ENCODE data around the gene TPSG1. TPM values are rescaled to one million over a fixed set of nuclear protein-coding genes. Genes with fewer than 3 reads are reported as not detected.
"Not testable (repeated sequence)": the region's sequence is repeated elsewhere in the genome, so short reads cannot be mapped to it uniquely, and the experiment has no call there.

The TPSG1 gene
- total RNA-seq, 1 experiment from 2014 or later = not detected

DNA sequence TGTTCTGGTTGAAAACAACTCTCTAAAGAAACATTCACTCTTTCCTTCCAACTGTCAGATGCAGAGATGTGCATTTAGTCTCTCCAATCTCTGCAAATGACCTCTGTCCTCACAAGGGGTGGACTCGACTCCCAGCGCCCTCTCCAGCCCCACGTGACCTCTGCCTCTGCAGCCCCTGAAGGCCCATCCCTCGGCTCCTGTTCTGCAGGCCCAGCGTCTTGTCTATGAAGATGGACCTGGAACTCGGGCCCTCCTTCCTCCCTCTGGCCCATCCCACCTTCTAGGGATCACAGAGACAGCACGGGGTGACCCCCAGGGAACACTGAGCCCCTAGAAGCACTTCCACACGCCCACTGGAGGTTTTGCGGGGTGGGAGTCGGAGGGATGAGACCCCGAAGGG is 18.3 kb upstream of the TPSG1 start:
- H4K91ac ChIP-seq (ENCODE audit: insufficient read length, low read depth, low read length); H3K23me2 ChIP-seq (ENCODE audit: insufficient read length, low read depth, low read length, poor library complexity, severe bottlenecking); H3K9me3 ChIP-seq (ENCODE audit: control insufficient read depth, low read depth, low read length); H3K79me2 ChIP-seq (ENCODE audit: insufficient read depth, low read length); H3K18ac ChIP-seq (ENCODE audit: insufficient read length, low read depth, low read length); H2AFZ ChIP-seq (ENCODE audit: low read length); H2BK15ac ChIP-seq (ENCODE audit: low read depth, low read length); H3K36me3 Mint-ChIP-seq (ENCODE audit: insufficient read depth in 1 of 3, low read depth in 3 of 3); H3K9ac ChIP-seq (ENCODE audit: extremely low read depth, insufficient read length, low read length); H3K79me1 ChIP-seq (ENCODE audit: insufficient read depth, low read depth, low read length, poor library complexity, severe bottlenecking); H3K4me1 ChIP-seq (ENCODE audit: insufficient read depth, low read length); DNase-seq; H3K9me3 Mint-ChIP-seq; H3K4me1 Mint-ChIP-seq; H3K27ac ChIP-seq (ENCODE audit: insufficient read length, low read depth, low read length); H2AK5ac ChIP-seq (ENCODE audit: insufficient read length, low read length); H3T11ph ChIP-seq (ENCODE audit: low read length); H2BK20ac ChIP-seq (ENCODE audit: low read depth, low read length, poor library complexity, severe bottlenecking); H2BK12ac ChIP-seq (ENCODE audit: insufficient read length, low read depth, low read length); H4K8ac ChIP-seq (replicated peaks; ENCODE audit: insufficient read length, low read depth, low read length); H3K4me2 ChIP-seq (ENCODE audit: insufficient read depth, insufficient read length, low read length); H4K5ac ChIP-seq (ENCODE audit: insufficient read length, low read depth, low read length); H2BK5ac ChIP-seq (ENCODE audit: insufficient read length, low read length); H3K27me3 ChIP-seq (ENCODE audit: insufficient read depth, low read length); H2BK120ac ChIP-seq (ENCODE audit: low read depth, low read length, poor library complexity, severe bottlenecking); H3K23ac ChIP-seq (ENCODE audit: insufficient read length, low read depth, low read length); H3K4ac ChIP-seq (ENCODE audit: low read depth, low read length); H3K56ac ChIP-seq (ENCODE audit: insufficient read length, low read depth, low read length); H3K14ac ChIP-seq (ENCODE audit: insufficient read depth, low read length); H4K20me1 ChIP-seq (ENCODE audit: control insufficient read depth, insufficient read depth, insufficient read length); H3K4me3 Mint-ChIP-seq: not testable (repeated sequence)
- H3K27ac Mint-ChIP-seq = peak overlapping the region in 1 of 3 experiments; percentile 70; a peak in 1 of 7 replicates
- H3K27me3 Mint-ChIP-seq (ENCODE audit: low read depth) = peaks cover 48% of the 10 kb centered on the region
- no CpG with 5 or more reads among the region's 11 CpGs for WGBS (ENCODE audit: extremely low coverage, insufficient read length, low lambda C conversion rate)

- Mint-ChIP-seq H3K27me3 (ENCODE audit: low read depth) (peaks cover 33% of the 10 kb centered on the region), H3K4me1 (peaks cover 0 to 13% of the 10 kb centered on the region in 2 experiments; a peak in 3 of 4 replicates)
- not testable (repeated sequence) for H4K5ac ChIP-seq (ENCODE audit: insufficient read length, low read depth, low read length); H3K27ac Mint-ChIP-seq; H4K91ac ChIP-seq (ENCODE audit: insufficient read length, low read depth, low read length); H3K4me3 Mint-ChIP-seq; H4K8ac ChIP-seq (replicated peaks; ENCODE audit: insufficient read length, low read depth, low read length); H2BK12ac ChIP-seq (ENCODE audit: insufficient read length, low read depth, low read length); H3K79me1 ChIP-seq (ENCODE audit: insufficient read depth, low read depth, low read length, poor library complexity, severe bottlenecking); H3K79me2 ChIP-seq (ENCODE audit: insufficient read depth, low read length); DNase-seq; H3K56ac ChIP-seq (ENCODE audit: insufficient read length, low read depth, low read length); H3K36me3 Mint-ChIP-seq (ENCODE audit: insufficient read depth in 1 of 3, low read depth in 3 of 3); H2BK15ac ChIP-seq (ENCODE audit: low read depth, low read length); H3K23ac ChIP-seq (ENCODE audit: insufficient read length, low read depth, low read length); H2AFZ ChIP-seq (ENCODE audit: low read length); H3K18ac ChIP-seq (ENCODE audit: insufficient read length, low read depth, low read length); H2BK120ac ChIP-seq (ENCODE audit: low read depth, low read length, poor library complexity, severe bottlenecking); H3K4me2 ChIP-seq (ENCODE audit: insufficient read depth, insufficient read length, low read length); H3K9ac ChIP-seq (ENCODE audit: extremely low read depth, insufficient read length, low read length); H4K20me1 ChIP-seq (ENCODE audit: control insufficient read depth, insufficient read depth, insufficient read length); H3K4ac ChIP-seq (ENCODE audit: low read depth, low read length); H3K27ac ChIP-seq (ENCODE audit: insufficient read length, low read depth, low read length); H3K4me1 ChIP-seq (ENCODE audit: insufficient read depth, low read length); H3K14ac ChIP-seq (ENCODE audit: insufficient read depth, low read length); H3K9me3 ChIP-seq (ENCODE audit: control insufficient read depth, low read depth, low read length); H3K23me2 ChIP-seq (ENCODE audit: insufficient read length, low read depth, low read length, poor library complexity, severe bottlenecking); H2AK5ac ChIP-seq (ENCODE audit: insufficient read length, low read length); H3K9me3 Mint-ChIP-seq; H3T11ph ChIP-seq (ENCODE audit: low read length); H3K27me3 ChIP-seq (ENCODE audit: insufficient read depth, low read length); H2BK20ac ChIP-seq (ENCODE audit: low read depth, low read length, poor library complexity, severe bottlenecking); H2BK5ac ChIP-seq (ENCODE audit: insufficient read length, low read length)
- WGBS (ENCODE audit: extremely low coverage, insufficient read length, low lambda C conversion rate) = no CpG with 5 or more reads among the region's 15 CpGs
Observed at GRCh38 chr16:1241081-1241480, 16.0 kb upstream of the TPSG1 start.

Data from H9 (cell line).